WTC11 (cell line): ENCODE results near the gene VARS2.

Experiments
- ETV6 ChIP-seq: sonication (generic); formaldehyde crosslinking; IDR thresholded peaks from 2 replicates; pipeline ENCODE4 v1.8.1; 2022; ENCODE audit warnings: mild to moderate bottlenecking, missing genetic modification reagents
- HMGA2 ChIP-seq: fragments of 250-450 bp; sonication (Bioruptor Pico); IDR thresholded peaks from 2 replicates; pipeline ENCODE4 v1.4.0; 2021; ENCODE audit warnings: mild to moderate bottlenecking, moderate library complexity
- RELA ChIP-seq: sonication (generic); formaldehyde crosslinking; IDR thresholded peaks from 2 replicates; pipeline ENCODE4 v1.8.1; 2022; ENCODE audit warnings: missing genetic modification reagents, mild to moderate bottlenecking, borderline replicate concordance
- SMAD3 ChIP-seq: sonication (generic); formaldehyde crosslinking; IDR thresholded peaks from 2 replicates; pipeline ENCODE4 v1.8.0; 2022; ENCODE audit warnings: missing genetic modification reagents, mild to moderate bottlenecking, borderline replicate concordance
- SP1 ChIP-seq: sonication (generic); formaldehyde crosslinking; conservative IDR thresholded peaks from 2 replicates; pipeline ENCODE4 v1.8.1; 2022; ENCODE audit warnings: missing genetic modification reagents
- TP53 ChIP-seq: sonication (generic); formaldehyde crosslinking; IDR thresholded peaks from 2 replicates; pipeline ENCODE4 v1.8.1; 2023; ENCODE audit warnings: mild to moderate bottlenecking, missing genetic modification reagents
- TF ChIP-seq, protein P1 (sequence below): fragments of 200-600 bp; IDR thresholded peaks from 2 replicates; pipeline ENCODE4 v1.8.0; 2022; ENCODE audit warnings: antibody characterized with exemption
- TF ChIP-seq, protein P2 (sequence below): sonication (generic); formaldehyde crosslinking; IDR thresholded peaks from 2 replicates; pipeline ENCODE4 v1.8.0; 2022; ENCODE audit warnings: mild to moderate bottlenecking, missing genetic modification reagents
- TF ChIP-seq, protein P3 (sequence below): fragments of 250-450 bp; sonication (Bioruptor Pico); IDR thresholded peaks from 2 replicates; pipeline ENCODE4 v2.1.2; 2022; ENCODE audit warnings: mild to moderate bottlenecking, moderate library complexity
- TF ChIP-seq, protein P4 (sequence below): sonication (generic); formaldehyde crosslinking; IDR thresholded peaks from 2 replicates; pipeline ENCODE4 v1.8.0; 2022; ENCODE audit warnings: mild to moderate bottlenecking, missing genetic modification reagents

DNA sequence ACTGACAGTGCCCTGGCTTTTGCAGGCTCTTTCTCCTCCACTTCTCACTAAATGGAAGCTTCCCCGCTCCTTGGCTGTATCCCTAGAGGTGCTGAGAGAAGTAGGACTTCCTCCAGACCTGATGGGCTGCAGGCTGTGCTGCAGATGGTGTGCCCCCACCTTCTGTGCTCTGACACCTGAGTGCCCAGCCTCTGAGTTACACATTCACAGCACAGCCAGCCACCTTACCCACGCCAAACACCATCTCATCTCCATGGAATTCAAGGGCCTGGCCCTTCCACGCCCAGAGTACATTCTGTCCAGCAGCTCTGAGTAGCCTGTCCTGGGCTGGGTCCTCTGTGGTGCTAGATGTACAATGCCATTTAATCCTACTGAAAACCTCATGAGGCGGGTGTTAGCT, 12.6 kb downstream of the VARS2 start:
- TF ChIP-seq HMGA2 (CRISPR knock-in tag) (no peak), TP53 (CRISPR knock-in tag) (no peak), RELA (CRISPR knock-in tag) (no peak), SMAD3 (CRISPR knock-in tag) (no peak), ETV6 (no peak), SP1 (CRISPR knock-in tag) (no peak)
- TF ChIP-seq, protein P1, sequence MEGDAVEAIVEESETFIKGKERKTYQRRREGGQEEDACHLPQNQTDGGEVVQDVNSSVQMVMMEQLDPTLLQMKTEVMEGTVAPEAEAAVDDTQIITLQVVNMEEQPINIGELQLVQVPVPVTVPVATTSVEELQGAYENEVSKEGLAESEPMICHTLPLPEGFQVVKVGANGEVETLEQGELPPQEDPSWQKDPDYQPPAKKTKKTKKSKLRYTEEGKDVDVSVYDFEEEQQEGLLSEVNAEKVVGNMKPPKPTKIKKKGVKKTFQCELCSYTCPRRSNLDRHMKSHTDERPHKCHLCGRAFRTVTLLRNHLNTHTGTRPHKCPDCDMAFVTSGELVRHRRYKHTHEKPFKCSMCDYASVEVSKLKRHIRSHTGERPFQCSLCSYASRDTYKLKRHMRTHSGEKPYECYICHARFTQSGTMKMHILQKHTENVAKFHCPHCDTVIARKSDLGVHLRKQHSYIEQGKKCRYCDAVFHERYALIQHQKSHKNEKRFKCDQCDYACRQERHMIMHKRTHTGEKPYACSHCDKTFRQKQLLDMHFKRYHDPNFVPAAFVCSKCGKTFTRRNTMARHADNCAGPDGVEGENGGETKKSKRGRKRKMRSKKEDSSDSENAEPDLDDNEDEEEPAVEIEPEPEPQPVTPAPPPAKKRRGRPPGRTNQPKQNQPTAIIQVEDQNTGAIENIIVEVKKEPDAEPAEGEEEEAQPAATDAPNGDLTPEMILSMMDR: no peak
- TF ChIP-seq, protein P2, sequence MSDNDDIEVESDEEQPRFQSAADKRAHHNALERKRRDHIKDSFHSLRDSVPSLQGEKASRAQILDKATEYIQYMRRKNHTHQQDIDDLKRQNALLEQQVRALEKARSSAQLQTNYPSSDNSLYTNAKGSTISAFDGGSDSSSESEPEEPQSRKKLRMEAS (CRISPR knock-in tag): no peak
- TF ChIP-seq, protein P3, sequence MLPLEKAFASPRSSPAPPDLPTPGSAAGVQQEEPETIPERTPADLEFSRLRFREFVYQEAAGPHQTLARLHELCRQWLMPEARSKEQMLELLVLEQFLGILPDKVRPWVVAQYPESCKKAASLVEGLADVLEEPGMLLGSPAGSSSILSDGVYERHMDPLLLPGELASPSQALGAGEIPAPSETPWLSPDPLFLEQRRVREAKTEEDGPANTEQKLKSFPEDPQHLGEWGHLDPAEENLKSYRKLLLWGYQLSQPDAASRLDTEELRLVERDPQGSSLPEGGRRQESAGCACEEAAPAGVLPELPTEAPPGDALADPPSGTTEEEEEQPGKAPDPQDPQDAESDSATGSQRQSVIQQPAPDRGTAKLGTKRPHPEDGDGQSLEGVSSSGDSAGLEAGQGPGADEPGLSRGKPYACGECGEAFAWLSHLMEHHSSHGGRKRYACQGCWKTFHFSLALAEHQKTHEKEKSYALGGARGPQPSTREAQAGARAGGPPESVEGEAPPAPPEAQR: no peak
- TF ChIP-seq, protein P4, sequence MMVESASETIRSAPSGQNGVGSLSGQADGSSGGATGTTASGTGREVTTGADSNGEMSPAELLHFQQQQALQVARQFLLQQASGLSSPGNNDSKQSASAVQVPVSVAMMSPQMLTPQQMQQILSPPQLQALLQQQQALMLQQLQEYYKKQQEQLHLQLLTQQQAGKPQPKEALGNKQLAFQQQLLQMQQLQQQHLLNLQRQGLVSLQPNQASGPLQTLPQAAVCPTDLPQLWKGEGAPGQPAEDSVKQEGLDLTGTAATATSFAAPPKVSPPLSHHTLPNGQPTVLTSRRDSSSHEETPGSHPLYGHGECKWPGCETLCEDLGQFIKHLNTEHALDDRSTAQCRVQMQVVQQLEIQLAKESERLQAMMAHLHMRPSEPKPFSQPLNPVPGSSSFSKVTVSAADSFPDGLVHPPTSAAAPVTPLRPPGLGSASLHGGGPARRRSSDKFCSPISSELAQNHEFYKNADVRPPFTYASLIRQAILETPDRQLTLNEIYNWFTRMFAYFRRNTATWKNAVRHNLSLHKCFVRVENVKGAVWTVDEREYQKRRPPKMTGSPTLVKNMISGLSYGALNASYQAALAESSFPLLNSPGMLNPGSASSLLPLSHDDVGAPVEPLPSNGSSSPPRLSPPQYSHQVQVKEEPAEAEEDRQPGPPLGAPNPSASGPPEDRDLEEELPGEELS: no peak
